GM12878 (cell line): ENCODE measurements around the gene MAT2B. TPM values are rescaled to one million over a fixed set of nuclear protein-coding genes. Genes with fewer than 3 reads are reported as not detected.

Source experiments
- ATAC-seq: fragments of 200-7000 bp; cut with Tn5 transposase; 3 replicates; pipeline ENCODE4 v1.9.1; 2020; ENCODE audit warnings: mild to moderate bottlenecking, moderate library complexity
- BruUV-seq: library from RNA; stranded (reverse); fragments of 400-500 nt; replicated peaks from 2 replicates; lab custom pipeline; 2021; lab: Mats Ljungman, UMichigan
- CTCF ChIA-PET: fragments of 300-600 bp; sonication (Branson Sonifier 250); formaldehyde crosslinking; extraction: SDS; loops from one replicate; lab custom pipeline; 2021; ENCODE audit warnings: inconsistent platforms; lab: Yijun Ruan, JAX
- POLR2A ChIA-PET: fragments of 350-600 bp; formaldehyde crosslinking; extraction: SDS; loops from one replicate; lab custom pipeline; 2021; ENCODE audit warnings: inconsistent platforms; lab: Charles Lee
- RAD21 ChIA-PET: fragments of 300-600 bp; sonication (Branson Sonifier 250); formaldehyde crosslinking; loops from one replicate; lab custom pipeline; 2023; ENCODE audit warnings: antibody characterized with exemption; ENCODE audit not compliant: unreplicated experiment; lab: Charles Lee
- SMC1A ChIA-PET: fragments of 300-600 bp; sonication (Branson Sonifier 250); formaldehyde crosslinking; loops from one replicate; lab custom pipeline; 2023; ENCODE audit not compliant: unreplicated experiment, uncharacterized antibody; lab: Charles Lee
- DNase-seq: peaks from one replicate; pipeline ENCODE4 v3.0.0-alpha.2; 2011; ENCODE audit warnings: low read depth, low spot score
- FAIRE-seq: peaks from 3 replicates; lab custom pipeline; 2011; peaks lifted over from hg19 to GRCh38; lab: Jason Lieb, UNC
- H2AFZ ChIP-seq: 2 replicates; pipeline ENCODE4 v1.6.0; 2011; ENCODE audit warnings: low read depth, low read length, control low read depth; ENCODE audit not compliant: control insufficient read depth
- H3K27ac ChIP-seq: 2 replicates; pipeline ENCODE4 v1.5.1; 2011; ENCODE audit warnings: control low read depth; ENCODE audit not compliant: control insufficient read depth, insufficient read depth
- H3K27me3 ChIP-seq, 2 experiments: replicated peaks in 1 of 2; 2 replicates each; pipeline versions ENCODE4 v1.6.0 to v1.6.1; 2011; ENCODE audit warnings: low read length in 1 of 2; ENCODE audit not compliant: control insufficient read depth in 2 of 2, insufficient read depth in 2 of 2
- H3K36me3 ChIP-seq, 2 experiments: 2 replicates each; pipeline ENCODE4 v1.5.1; 2011; ENCODE audit warnings: low read length in 1 of 2; ENCODE audit not compliant: control insufficient read depth in 2 of 2, insufficient read depth in 2 of 2
- H3K4me1 ChIP-seq: 2 replicates; pipeline ENCODE4 v1.6.1; 2011; ENCODE audit warnings: mild to moderate bottlenecking, low read length, moderate library complexity, mixed read lengths; ENCODE audit not compliant: control insufficient read depth, insufficient read depth
- H3K4me2 ChIP-seq: 2 replicates; pipeline ENCODE4 v1.6.0; 2011; ENCODE audit warnings: control low read depth; ENCODE audit not compliant: control insufficient read depth, insufficient read depth
- H3K4me3 ChIP-seq: fragments of 200-600 bp; sonication (generic); 2 replicates; pipeline ENCODE4 v1.5.1; 2016
- H3K79me2 ChIP-seq: 2 replicates; pipeline ENCODE4 v1.6.0; 2011; ENCODE audit warnings: low read length; ENCODE audit not compliant: control insufficient read depth, insufficient read depth
- H3K9ac ChIP-seq: 2 replicates; pipeline ENCODE4 v1.8.0; 2011; ENCODE audit warnings: low read length, control low read depth, mixed read lengths; ENCODE audit not compliant: control insufficient read depth, insufficient read depth
- H3K9me3 ChIP-seq: replicated peaks from 3 replicates; pipeline ENCODE4 v1.5.1; 2011; ENCODE audit warnings: mild to moderate bottlenecking, low read length; ENCODE audit not compliant: control insufficient read depth, insufficient read depth
- H4K20me1 ChIP-seq: 2 replicates; pipeline ENCODE4 v1.6.0; 2011; ENCODE audit not compliant: control insufficient read depth, insufficient read depth
- NFXL1 ChIP-seq: fragments of 450-650 bp; IDR thresholded peaks from 2 replicates; pipeline ENCODE4 v1.6.1; 2017; ENCODE audit warnings: antibody characterized with exemption, mild to moderate bottlenecking, borderline replicate concordance
- POLR2A ChIP-seq: IDR thresholded peaks from 2 replicates; pipeline ENCODE4 v1.6.1; 2011; ENCODE audit warnings: low read depth, mild to moderate bottlenecking, low read length
- ZNF207 ChIP-seq: fragments of 450-650 bp; IDR thresholded peaks from 2 replicates; pipeline ENCODE4 v1.6.1; 2014; ENCODE audit warnings: antibody characterized with exemption, mild to moderate bottlenecking, borderline replicate concordance
- WGBS: methylation state at CpG from one replicate; pipeline ENCODE4 v1.1.6; 2016; ENCODE audit warnings: low lambda C conversion rate; ENCODE audit not compliant: insufficient replicate concordance, insufficient coverage; ENCODE audit errors: missing lambda C conversion rate; 5-methylcytosine and 5-hydroxymethylcytosine counted together
- in situ Hi-C: fragments of 300-500 bp; cut with MboI; formaldehyde crosslinking; loops from 9 replicates; pipeline ENCODE4 v1.14.3; 2018; ENCODE audit warnings: mixed read lengths
- intact Hi-C: fragments of 100-400 bp; cut with micrococcal nuclease; formaldehyde crosslinking; loops from one replicate; pipeline ENCODE4 v1.14.2; 2022; ENCODE audit not compliant: unreplicated experiment
- polyA plus RNA-seq, 11 experiments: library from polyadenylated mRNA; depleted of rRNA in 4 of 11; unstranded in 6 of 11; stranded (reverse) in 5 of 11; fragments of >200 nt; fragmentation: Nextera tagmentation in 4 of 11; fragmentation: Illumina TruSeq in 1 of 11; extraction: Ambion mirVana in 4 of 11; extraction: Trizol in 1 of 11; gene quantifications; 1 replicate in 1 of 11; 2 replicates in 10 of 11; pipeline versions ENCODE4 v1.2.1 to v1.2.3, GENCODE V29; 2011 to 2016; ENCODE audit warnings: inconsistent platforms in 2 of 11, missing spikeins in 2 of 11, low read depth in 1 of 11
- total RNA-seq, 4 experiments: library from RNA; depleted of rRNA in 3 of 4; stranded (reverse); fragments of >200 nt in 3 of 4; fragmentation: Illumina TruSeq in 1 of 4; extraction: Trizol in 1 of 4; gene quantifications; 2 replicates each; pipeline versions ENCODE4 v1.2.1 to v1.2.3, GENCODE V29; 2013 to 2021
- TF ChIP-seq, protein P1 (sequence below): fragments of 450-650 bp; IDR thresholded peaks from 2 replicates; pipeline ENCODE4 v1.6.1; 2017; ENCODE audit warnings: mild to moderate bottlenecking, low read depth, inconsistent platforms; ENCODE audit not compliant: poor library complexity, severe bottlenecking

The MAT2B gene
- total and polyA plus RNA-seq, 10 of the 15 experiments (the other 5 are each of a cell fraction or from before 2014, with no cell fraction given), result 43.2 to 122 (median 63.7) TPM

DNA sequence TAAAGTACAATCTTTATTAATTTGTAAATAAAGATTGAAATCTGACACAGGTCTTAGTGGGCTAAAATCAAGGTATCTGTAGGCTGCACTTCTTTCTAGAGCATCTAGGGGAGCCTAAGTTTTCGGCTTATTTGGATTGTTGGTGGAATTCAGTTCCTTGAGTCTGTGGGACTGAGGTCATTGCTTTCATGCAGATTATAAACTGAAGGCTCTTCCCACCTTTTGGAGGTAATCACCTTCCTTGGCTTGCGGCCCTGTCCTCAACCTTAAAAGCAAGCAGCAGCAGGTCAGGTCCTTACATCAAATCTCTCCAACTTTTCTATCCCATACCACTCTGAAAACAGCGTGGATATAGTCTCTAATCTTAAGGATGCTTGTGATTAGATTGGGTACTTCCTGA, 25.9 kb downstream of the MAT2B start:
- 40% methylated on average over 3 of the region's 3 CpGs for WGBS
- TF ChIP-seq NFXL1 (no peak), ZNF207 (no peak), POLR2A (no peak)
- TF ChIP-seq, protein P1, sequence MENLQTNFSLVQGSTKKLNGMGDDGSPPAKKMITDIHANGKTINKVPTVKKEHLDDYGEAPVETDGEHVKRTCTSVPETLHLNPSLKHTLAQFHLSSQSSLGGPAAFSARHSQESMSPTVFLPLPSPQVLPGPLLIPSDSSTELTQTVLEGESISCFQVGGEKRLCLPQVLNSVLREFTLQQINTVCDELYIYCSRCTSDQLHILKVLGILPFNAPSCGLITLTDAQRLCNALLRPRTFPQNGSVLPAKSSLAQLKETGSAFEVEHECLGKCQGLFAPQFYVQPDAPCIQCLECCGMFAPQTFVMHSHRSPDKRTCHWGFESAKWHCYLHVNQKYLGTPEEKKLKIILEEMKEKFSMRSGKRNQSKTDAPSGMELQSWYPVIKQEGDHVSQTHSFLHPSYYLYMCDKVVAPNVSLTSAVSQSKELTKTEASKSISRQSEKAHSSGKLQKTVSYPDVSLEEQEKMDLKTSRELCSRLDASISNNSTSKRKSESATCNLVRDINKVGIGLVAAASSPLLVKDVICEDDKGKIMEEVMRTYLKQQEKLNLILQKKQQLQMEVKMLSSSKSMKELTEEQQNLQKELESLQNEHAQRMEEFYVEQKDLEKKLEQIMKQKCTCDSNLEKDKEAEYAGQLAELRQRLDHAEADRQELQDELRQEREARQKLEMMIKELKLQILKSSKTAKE, result no peak
- TF ChIP-seq, all 136 proteins: peak for 0
- BruUV-seq, result no TSS peak
- in situ Hi-C loops, result no loop called here
- Histone ChIP-seq H3K27ac (no peak overlapping the region), H3K27me3 (no peaks in the 10 kb centered on the region), H3K79me2 (no peaks in the 10 kb centered on the region), H3K4me3 (no peak overlapping the region), H3K9ac (no peak overlapping the region), H3K36me3 (no peaks in the 10 kb centered on the region), H4K20me1 (no peaks in the 10 kb centered on the region), H2AFZ (no peak overlapping the region), H3K9me3 (no peaks in the 10 kb centered on the region), H3K4me1 (no peaks in the 10 kb centered on the region), H3K4me2 (no peak overlapping the region)
- ATAC-seq (no peak), DNase-seq (no peak), FAIRE-seq (no peak)
- intact Hi-C loops, result no loop called here
- ChIA-PET RAD21 (no interaction called here), SMC1A (interaction anchor here (0.7 to 1.1 kb wide), 2 partner anchors 92 to 123 kb away, joined by 3 to 4 read pairs; no protein-coding TSS in a partner anchor), POLR2A (no interaction called here), CTCF (no interaction called here)
